Astrocyte (in vitro differentiated cells and primary cell): ENCODE results near the gene CHL1. TPM values are rescaled to one million over a fixed set of nuclear protein-coding genes. Genes with fewer than 3 reads are reported as not detected.

Source experiments
- DNase-seq: peaks from one replicate; pipeline ENCODE4 v3.0.0-alpha.2; 2010; ENCODE audit warnings: low read depth
- FAIRE-seq: peaks from 2 replicates; lab custom pipeline; 2011; peaks lifted over from hg19 to GRCh38; lab: Jason Lieb, UNC
- H2AFZ ChIP-seq: 2 replicates; pipeline ENCODE4 v1.6.0; 2012; ENCODE audit warnings: low read depth, low read length, inconsistent platforms
- H3K27ac ChIP-seq: 2 replicates; pipeline ENCODE4 v1.5.1; 2011; ENCODE audit warnings: low read depth, low read length, inconsistent platforms
- H3K27me3 ChIP-seq: 2 replicates; pipeline ENCODE4 v1.6.0; 2011; ENCODE audit warnings: low read length, inconsistent platforms; ENCODE audit not compliant: insufficient read depth
- H3K36me3 ChIP-seq: 2 replicates; pipeline ENCODE4 v1.5.1; 2011; ENCODE audit warnings: low read length, inconsistent platforms; ENCODE audit not compliant: insufficient read depth
- H3K4me1 ChIP-seq: 2 replicates; pipeline ENCODE4 v1.5.1; 2011; ENCODE audit warnings: low read length, inconsistent platforms; ENCODE audit not compliant: insufficient read depth
- H3K4me2 ChIP-seq: 2 replicates; pipeline ENCODE4 v1.6.0; 2012; ENCODE audit warnings: low read length, inconsistent platforms
- H3K4me3 ChIP-seq: 2 replicates; pipeline ENCODE4 v1.5.1; 2011; ENCODE audit warnings: low read depth, mild to moderate bottlenecking, low read length, inconsistent platforms; ENCODE audit not compliant: insufficient read depth
- H3K79me2 ChIP-seq: 2 replicates; pipeline ENCODE4 v1.6.0; 2012; ENCODE audit warnings: mild to moderate bottlenecking, low read length, inconsistent platforms; ENCODE audit not compliant: insufficient read depth
- H3K9ac ChIP-seq: 2 replicates; pipeline ENCODE4 v1.6.0; 2012; ENCODE audit warnings: mild to moderate bottlenecking, low read length, inconsistent platforms
- H3K9me3 ChIP-seq: 2 replicates; pipeline ENCODE4 v1.5.1; 2012; ENCODE audit warnings: low read depth, mild to moderate bottlenecking, low read length, inconsistent platforms; ENCODE audit not compliant: insufficient read depth
- H4K20me1 ChIP-seq: 2 replicates; pipeline ENCODE4 v1.6.0; 2012; ENCODE audit warnings: low read length, inconsistent platforms; ENCODE audit not compliant: insufficient read depth
- H3K27ac Mint-ChIP-seq: one replicate; pipeline ENCODE4 v1.8.0; 2021; ENCODE audit warnings: mild to moderate bottlenecking, mixed read lengths; ENCODE audit not compliant: unreplicated experiment
- H3K27me3 Mint-ChIP-seq: one replicate; pipeline ENCODE4 v1.8.0; 2021; ENCODE audit warnings: low read depth, mixed read lengths; ENCODE audit not compliant: unreplicated experiment
- H3K36me3 Mint-ChIP-seq: one replicate; pipeline ENCODE4 v1.8.0; 2021; ENCODE audit warnings: low read depth, mixed read lengths; ENCODE audit not compliant: unreplicated experiment
- H3K4me1 Mint-ChIP-seq: one replicate; pipeline ENCODE4 v1.8.0; 2021; ENCODE audit warnings: low read depth, mixed read lengths; ENCODE audit not compliant: unreplicated experiment
- H3K4me3 Mint-ChIP-seq: one replicate; pipeline ENCODE4 v1.8.0; 2021; ENCODE audit warnings: mild to moderate bottlenecking, moderate library complexity, mixed read lengths; ENCODE audit not compliant: unreplicated experiment
- H3K9me3 Mint-ChIP-seq: one replicate; pipeline ENCODE4 v1.8.0; 2021; ENCODE audit warnings: mild to moderate bottlenecking, mixed read lengths; ENCODE audit not compliant: unreplicated experiment
- EZH2 ChIP-seq: IDR thresholded peaks from 2 replicates; pipeline ENCODE4 v1.6.1; 2012; ENCODE audit warnings: mild to moderate bottlenecking, low read length, inconsistent platforms; ENCODE audit not compliant: insufficient read depth
- total RNA-seq: library from RNA; stranded (reverse); gene quantifications from 2 replicates; pipeline ENCODE4 v1.2.1, GENCODE V29; 2021
- TF ChIP-seq, protein P1 (sequence below): IDR thresholded peaks from 2 replicates; pipeline ENCODE4 v1.5.1; 2011; ENCODE audit warnings: low read depth, mild to moderate bottlenecking, inconsistent platforms, low read length, moderate library complexity; ENCODE audit not compliant: insufficient read depth

The CHL1 gene
- total RNA-seq, 1 donor from 2014 or later, result not detected

DNA sequence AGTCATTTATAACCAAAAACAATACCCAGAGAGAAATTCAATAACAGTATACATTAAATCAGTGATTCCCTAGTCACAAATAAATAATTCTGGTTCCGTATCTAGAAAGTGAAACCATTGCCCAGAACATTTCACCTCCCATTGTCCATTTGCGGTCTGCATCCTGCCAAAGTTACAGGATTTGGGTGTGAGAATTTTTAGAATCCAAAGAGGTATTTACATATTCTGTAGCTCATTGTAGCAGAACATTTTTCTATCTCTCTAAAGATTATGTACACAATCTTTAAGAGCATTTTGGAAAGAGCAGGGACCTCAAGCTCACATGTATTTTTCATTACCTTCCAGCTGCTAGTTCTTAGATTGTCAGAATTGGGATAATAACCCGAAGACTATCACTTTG lies 261.6 kb downstream of the CHL1 start:
- TF ChIP-seq EZH2, result no peak
- TF ChIP-seq, protein P1, sequence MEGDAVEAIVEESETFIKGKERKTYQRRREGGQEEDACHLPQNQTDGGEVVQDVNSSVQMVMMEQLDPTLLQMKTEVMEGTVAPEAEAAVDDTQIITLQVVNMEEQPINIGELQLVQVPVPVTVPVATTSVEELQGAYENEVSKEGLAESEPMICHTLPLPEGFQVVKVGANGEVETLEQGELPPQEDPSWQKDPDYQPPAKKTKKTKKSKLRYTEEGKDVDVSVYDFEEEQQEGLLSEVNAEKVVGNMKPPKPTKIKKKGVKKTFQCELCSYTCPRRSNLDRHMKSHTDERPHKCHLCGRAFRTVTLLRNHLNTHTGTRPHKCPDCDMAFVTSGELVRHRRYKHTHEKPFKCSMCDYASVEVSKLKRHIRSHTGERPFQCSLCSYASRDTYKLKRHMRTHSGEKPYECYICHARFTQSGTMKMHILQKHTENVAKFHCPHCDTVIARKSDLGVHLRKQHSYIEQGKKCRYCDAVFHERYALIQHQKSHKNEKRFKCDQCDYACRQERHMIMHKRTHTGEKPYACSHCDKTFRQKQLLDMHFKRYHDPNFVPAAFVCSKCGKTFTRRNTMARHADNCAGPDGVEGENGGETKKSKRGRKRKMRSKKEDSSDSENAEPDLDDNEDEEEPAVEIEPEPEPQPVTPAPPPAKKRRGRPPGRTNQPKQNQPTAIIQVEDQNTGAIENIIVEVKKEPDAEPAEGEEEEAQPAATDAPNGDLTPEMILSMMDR, result no peak
- H3K4me2 ChIP-seq, result no peak overlapping the region
- no peak for FAIRE-seq

DNA sequence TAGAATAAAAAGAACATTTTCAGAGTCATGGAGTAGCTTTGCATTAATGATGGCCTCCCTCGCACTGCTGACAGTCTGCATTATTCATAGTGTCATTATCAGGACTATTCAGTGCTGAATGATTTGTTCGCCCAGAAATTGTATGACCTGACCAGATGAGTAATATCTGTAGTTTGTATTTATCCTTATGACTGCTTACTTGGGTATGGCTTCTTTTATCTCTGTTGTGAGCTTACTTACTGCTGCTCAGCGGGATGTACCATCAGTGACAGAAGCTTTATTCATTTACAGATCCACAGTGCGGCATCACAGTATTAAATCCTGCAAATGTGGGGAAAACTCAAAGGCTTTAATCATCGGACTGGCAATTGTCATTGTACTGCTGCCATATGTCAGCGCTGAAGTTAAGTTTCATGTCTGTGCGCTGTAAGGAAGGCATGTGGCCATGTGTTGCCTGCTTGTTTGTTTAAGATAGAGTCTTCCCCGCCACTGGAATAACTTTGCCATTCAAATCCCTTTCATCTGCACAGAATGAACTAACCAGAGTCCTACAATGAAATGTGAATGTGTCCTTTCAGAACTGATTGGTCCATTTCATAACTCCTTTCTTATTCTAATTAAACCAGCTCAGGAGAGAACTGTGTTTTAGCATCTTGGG lies 262.2 kb downstream of the CHL1 start:
- Mint-ChIP-seq H3K27ac (no peak overlapping the region), H3K9me3 (peaks cover 2% of the 10 kb centered on the region), H3K27me3 (no peaks in the 10 kb centered on the region), H3K36me3 (no peaks in the 10 kb centered on the region), H3K4me3 (no peak overlapping the region), H3K4me1 (no peaks in the 10 kb centered on the region)
- Histone ChIP-seq H3K4me2 (peak overlapping the region; percentile 45), H3K4me3 (no peak overlapping the region), H3K4me1 (no peaks in the 10 kb centered on the region), H4K20me1 (no peaks in the 10 kb centered on the region), H3K27me3 (no peaks in the 10 kb centered on the region), H3K36me3 (no peaks in the 10 kb centered on the region), H3K27ac (no peak overlapping the region), H3K9ac (no peak overlapping the region), H3K9me3 (no peaks in the 10 kb centered on the region), H3K79me2 (no peaks in the 10 kb centered on the region), H2AFZ (no peak overlapping the region)
- no peak for TF ChIP-seq EZH2
- TF ChIP-seq, protein P1, result no peak
- FAIRE-seq (no peak), DNase-seq (no peak)

More for the DNA sequence above, 261.6 kb downstream of the CHL1 start:
- Histone ChIP-seq H3K4me1 (no peaks in the 10 kb centered on the region), H3K27ac (no peak overlapping the region), H4K20me1 (no peaks in the 10 kb centered on the region), H3K36me3 (no peaks in the 10 kb centered on the region), H3K27me3 (no peaks in the 10 kb centered on the region), H3K4me3 (no peak overlapping the region), H3K9ac (no peak overlapping the region), H2AFZ (no peak overlapping the region), H3K79me2 (no peaks in the 10 kb centered on the region), H3K9me3 (no peaks in the 10 kb centered on the region)
- H3K36me3 Mint-ChIP-seq, result no peaks in the 10 kb centered on the region
- no peaks in the 10 kb centered on the region for H3K27me3 Mint-ChIP-seq
- no peak for DNase-seq
- no peak overlapping the region for H3K4me3 Mint-ChIP-seq
- no peaks in the 10 kb centered on the region for H3K4me1 Mint-ChIP-seq
- peaks cover 2% of the 10 kb centered on the region for H3K9me3 Mint-ChIP-seq
- no peak overlapping the region for H3K27ac Mint-ChIP-seq
